Neural cell (in vitro differentiated cells): ENCODE results near the gene TEDC2. TPM values are rescaled to one million over a fixed set of nuclear protein-coding genes. Genes with fewer than 3 reads are reported as not detected.

Experiments
- H2AFZ ChIP-seq: fragments of 200-600, 300-800 bp; sonication (generic), shearing (Covaris generic); 2 replicates; pipeline ENCODE4 v1.6.0; 2014; ENCODE audit warnings: low read depth, mild to moderate bottlenecking, antibody characterized with exemption, low read length, moderate library complexity
- H3F3A ChIP-seq: fragments of 200-600 bp; shearing (Covaris generic); 2 replicates; pipeline ENCODE4 v1.6.1; 2016; ENCODE audit warnings: mild to moderate bottlenecking, moderate library complexity, mixed read lengths, antibody characterized with exemption, low read length; ENCODE audit not compliant: insufficient read depth, poor library complexity, severe bottlenecking
- H3K27ac ChIP-seq: fragments of 200-600, 300-800 bp; sonication (generic), shearing (Covaris generic); 2 replicates; pipeline ENCODE4 v1.5.1; 2014; ENCODE audit warnings: mild to moderate bottlenecking, low read length, moderate library complexity
- H3K27me3 ChIP-seq: fragments of 300-800, 200-600 bp; sonication (generic), shearing (Covaris generic); 2 replicates; pipeline ENCODE4 v1.6.0; 2014; ENCODE audit warnings: mild to moderate bottlenecking, low read depth, low read length, moderate library complexity; ENCODE audit not compliant: insufficient read depth
- H3K36me3 ChIP-seq: fragments of 300-800, 200-600 bp; sonication (generic), shearing (Covaris generic); 2 replicates; pipeline ENCODE4 v1.5.1; 2014; ENCODE audit warnings: mild to moderate bottlenecking, antibody characterized with exemption, low read length, moderate library complexity; ENCODE audit not compliant: insufficient read depth
- H3K4me2 ChIP-seq: fragments of 300-800, 200-600 bp; sonication (generic), shearing (Covaris generic); 2 replicates; pipeline ENCODE4 v1.6.0; 2014; ENCODE audit warnings: mild to moderate bottlenecking, low read length
- H3K4me3 ChIP-seq: fragments of 300-800, 200-600 bp; sonication (generic), shearing (Covaris generic); 2 replicates; pipeline ENCODE4 v1.5.1; 2014; ENCODE audit warnings: mild to moderate bottlenecking, low read length, moderate library complexity
- H3K79me2 ChIP-seq: fragments of 200-600 bp; shearing (Covaris generic); replicated peaks from 2 replicates; pipeline ENCODE4 v1.6.0; 2014; ENCODE audit warnings: mild to moderate bottlenecking, low read length, moderate library complexity; ENCODE audit not compliant: insufficient read depth
- H3K9ac ChIP-seq: fragments of 300-800, 200-600 bp; sonication (generic), shearing (Covaris generic); 2 replicates; pipeline ENCODE4 v1.6.1; 2016; ENCODE audit warnings: mild to moderate bottlenecking, low read length, mixed read lengths
- H3K9me2 ChIP-seq: fragments of 200-600 bp; shearing (Covaris generic); 2 replicates; pipeline ENCODE4 v1.6.1; 2016; ENCODE audit warnings: mild to moderate bottlenecking, low read length, mixed read lengths; ENCODE audit not compliant: insufficient read depth
- H3K9me3 ChIP-seq: fragments of 200-600, 300-800 bp; sonication (generic), shearing (Covaris generic); 2 replicates; pipeline ENCODE4 v1.6.1; 2016; ENCODE audit warnings: mild to moderate bottlenecking, mixed run types, low read length, moderate library complexity, mixed read lengths
- H4K20me1 ChIP-seq: fragments of 200-600 bp; shearing (Covaris generic); 2 replicates; pipeline ENCODE4 v1.6.1; 2016; ENCODE audit warnings: mild to moderate bottlenecking, mixed run types; ENCODE audit not compliant: insufficient read depth
- CTCF ChIP-seq: fragments of 450-650 bp; IDR thresholded peaks from 2 replicates; pipeline ENCODE4 v1.5.1; 2014; ENCODE audit warnings: antibody characterized with exemption, mild to moderate bottlenecking, moderate library complexity; ENCODE audit not compliant: poor library complexity, severe bottlenecking
- EP300 ChIP-seq: fragments of 450-650 bp; conservative IDR thresholded peaks from 2 replicates; pipeline ENCODE4 v1.6.1; 2014; ENCODE audit warnings: antibody characterized with exemption, mild to moderate bottlenecking, moderate library complexity; ENCODE audit not compliant: poor library complexity, severe bottlenecking
- EZH2 ChIP-seq: fragments of 200-600, 300-800 bp; shearing (Covaris generic), sonication (generic); IDR thresholded peaks from 2 replicates; pipeline ENCODE4 v1.6.1; 2014; ENCODE audit warnings: antibody characterized with exemption, low read length, borderline replicate concordance, mild to moderate bottlenecking; ENCODE audit not compliant: insufficient read depth, poor library complexity, severe bottlenecking
- MXI1 ChIP-seq: fragments of 450-650 bp; conservative IDR thresholded peaks from 2 replicates; pipeline ENCODE4 v1.6.1; 2014; ENCODE audit warnings: antibody characterized with exemption, mild to moderate bottlenecking; ENCODE audit not compliant: poor library complexity, severe bottlenecking
- POLR2AphosphoS5 ChIP-seq: IDR thresholded peaks from 2 replicates; pipeline ENCODE4 v1.6.1; 2012
- RAD21 ChIP-seq: fragments of 450-650 bp; conservative IDR thresholded peaks from 2 replicates; pipeline ENCODE4 v1.6.1; 2014; ENCODE audit warnings: antibody characterized with exemption, mild to moderate bottlenecking, moderate library complexity
- REST ChIP-seq: IDR thresholded peaks from 2 replicates; pipeline ENCODE4 v1.6.1; 2012; ENCODE audit warnings: borderline replicate concordance
- SMC3 ChIP-seq: fragments of 450-650 bp; conservative IDR thresholded peaks from 2 replicates; pipeline ENCODE4 v1.6.1; 2014; ENCODE audit warnings: antibody characterized with exemption, mild to moderate bottlenecking, moderate library complexity; ENCODE audit not compliant: poor library complexity
- TAF1 ChIP-seq: IDR thresholded peaks from 2 replicates; pipeline ENCODE4 v1.6.1; 2012; ENCODE audit warnings: low read depth
- polyA plus RNA-seq: library from polyadenylated mRNA; depleted of rRNA; stranded (reverse); fragments of >200 nt; gene quantifications from 2 replicates; pipeline ENCODE4 v1.2.3, GENCODE V29; 2014

The TEDC2 gene
- polyA plus RNA-seq, 1 donor from 2014 or later: 31.5 TPM

- Histone ChIP-seq H3K4me3 (peak overlapping the region; percentile 53), H3F3A (no peaks in the 10 kb centered on the region), H3K4me2 (no peak overlapping the region), H3K9me3 (no peaks in the 10 kb centered on the region), H3K79me2 (peaks cover 8% of the 10 kb centered on the region), H3K36me3 (no peaks in the 10 kb centered on the region), H3K9ac (no peak overlapping the region), H3K27me3 (peaks cover 6% of the 10 kb centered on the region), H3K27ac (no peak overlapping the region), H2AFZ (no peak overlapping the region), H3K9me2 (no peaks in the 10 kb centered on the region), H4K20me1 (no peaks in the 10 kb centered on the region)
- no peak for TF ChIP-seq CTCF
- no peak for TF ChIP-seq TAF1
- TF ChIP-seq POLR2AphosphoS5: no peak
- TF ChIP-seq REST: no peak
- no peak for TF ChIP-seq MXI1
- TF ChIP-seq SMC3: no peak
- TF ChIP-seq RAD21: no peak
- TF ChIP-seq EZH2: no peak
- no peak for TF ChIP-seq EP300
Observed at GRCh38 chr16:2472885-2473445, 13.1 kb downstream of the TEDC2 start.

- TF ChIP-seq POLR2AphosphoS5 (no peak), CTCF (no peak), MXI1 (no peak), SMC3 (no peak), EZH2 (no peak), TAF1 (no peak), EP300 (no peak), RAD21 (no peak), REST (no peak)
- H4K20me1 ChIP-seq: no peaks in the 10 kb centered on the region
- no peak overlapping the region for H2AFZ ChIP-seq
- peaks cover 8% of the 10 kb centered on the region for H3K79me2 ChIP-seq
- H3K9me2 ChIP-seq: no peaks in the 10 kb centered on the region
- no peak overlapping the region for H3K27ac ChIP-seq
- peak overlapping the region; percentile 53 for H3K4me3 ChIP-seq
- H3K4me2 ChIP-seq: no peak overlapping the region
- H3K9me3 ChIP-seq: no peaks in the 10 kb centered on the region
- no peak overlapping the region for H3K9ac ChIP-seq
- no peaks in the 10 kb centered on the region for H3K36me3 ChIP-seq
- H3K27me3 ChIP-seq: peaks cover under 1% of the 10 kb centered on the region
- H3F3A ChIP-seq: no peaks in the 10 kb centered on the region
Observed at GRCh38 chr16:2473446-2473926, 13.6 kb downstream of the TEDC2 start.
